ENCODE measurements around the gene SLAMF1. TPM values are rescaled to one million over a fixed set of nuclear protein-coding genes. Genes with fewer than 3 reads are reported as not detected.

Gene SLAMF1
- total RNA-seq, 6 donors from 2014 or later = 0.11 to 3.9 (median 1.5) TPM

DNA sequence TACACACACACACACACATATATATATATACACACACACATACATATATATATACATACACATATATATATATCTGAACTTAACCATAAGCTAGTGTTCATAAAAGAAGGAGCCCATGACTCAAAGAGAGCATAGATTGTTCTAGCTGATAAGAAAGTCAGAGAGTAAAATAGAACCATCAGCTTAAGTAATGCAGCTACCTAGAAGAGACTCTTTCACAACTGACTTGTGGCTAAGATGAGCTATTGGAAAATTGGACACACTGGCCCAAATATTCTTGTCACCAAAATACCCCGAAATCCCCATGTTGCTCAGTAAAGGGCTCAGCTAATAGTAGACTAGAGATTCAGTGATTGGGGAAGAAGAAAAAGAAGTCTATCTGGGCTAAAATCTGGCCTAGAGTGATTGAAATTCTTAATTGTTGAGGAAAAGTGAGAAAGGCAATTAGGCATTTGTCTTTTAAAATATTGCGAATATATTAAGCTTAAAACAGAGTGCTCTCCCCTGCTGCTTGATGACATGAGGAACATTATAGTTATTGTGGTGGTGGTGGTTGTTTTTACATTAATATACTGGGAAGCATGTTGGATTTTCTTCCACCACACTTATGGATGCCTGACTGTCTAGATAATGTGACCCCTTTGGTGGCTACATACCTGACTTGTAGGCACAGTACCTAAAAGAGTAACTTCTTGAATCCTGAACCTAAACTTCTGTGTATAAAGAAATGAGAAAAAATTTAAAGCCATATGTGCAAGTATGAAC lies 6.3 kb downstream of the SLAMF1 start:
- Histone ChIP-seq H3K27me3 (no peaks in the 10 kb centered on the region), H3K27ac (no peak overlapping the region), H3K4me1 (peaks cover 0 to 16% (median 5%) of the 10 kb centered on the region in 4 donors), H3K36me3 (no peaks in the 10 kb centered on the region), H3K4me3 (no peak overlapping the region), H3K9me3 (no peaks in the 10 kb centered on the region)
- DNase-seq (no peak), ATAC-seq (ENCODE audit: low FRiP score in 2 of 2) (no peak)
- WGBS, 2 donors = 90 to 92% methylated on average over 2 of the region's 2 CpGs
- no peak for TF ChIP-seq POLR2A (IDR thresholded peaks at IDR 0.05)
- TF ChIP-seq POLR2AphosphoS5 (IDR thresholded peaks at IDR 0.05) = no peak
- no peak for TF ChIP-seq CTCF (IDR thresholded peaks at IDR 0.05)
- no peak for TF ChIP-seq EP300 (IDR thresholded peaks at IDR 0.05)

- ATAC-seq (ENCODE audit: low FRiP score in 2 of 2) (no peak), DNase-seq (no peak)
- 23 to 27% methylated on average over 3 of the region's 3 CpGs for WGBS, 2 donors
- H3K4me3 ChIP-seq = no peak overlapping the region
- TF ChIP-seq CTCF (IDR thresholded peaks at IDR 0.05) (no peak), POLR2A (IDR thresholded peaks at IDR 0.05) (no peak), EP300 (IDR thresholded peaks at IDR 0.05) (no peak), POLR2AphosphoS5 (IDR thresholded peaks at IDR 0.05) (no peak)
- H3K4me1 ChIP-seq = peaks cover 0 to 16% (median 5%) of the 10 kb centered on the region in 4 donors
- H3K27ac ChIP-seq = peak overlapping the region in 1 of 4 donors; percentile 9
- H3K9me3 ChIP-seq = no peaks in the 10 kb centered on the region
- H3K36me3 ChIP-seq = no peaks in the 10 kb centered on the region
- H3K27me3 ChIP-seq = no peaks in the 10 kb centered on the region
These were observed 7.2 kb downstream of the SLAMF1 start for GRCh38 chr1:160639652-160640051.

- ATAC-seq (ENCODE audit: low FRiP score in 2 of 2) (no peak), DNase-seq (no peak)
- 92% methylated on average over 6 of the region's 6 CpGs for WGBS, 2 donors
- no peak for TF ChIP-seq CTCF (IDR thresholded peaks at IDR 0.05)
- TF ChIP-seq POLR2A (IDR thresholded peaks at IDR 0.05) = no peak
- no peak for TF ChIP-seq EP300 (IDR thresholded peaks at IDR 0.05)
- no peak for TF ChIP-seq POLR2AphosphoS5 (IDR thresholded peaks at IDR 0.05)
- Histone ChIP-seq H3K36me3 (no peaks in the 10 kb centered on the region), H3K4me3 (no peak overlapping the region), H3K9me3 (no peaks in the 10 kb centered on the region), H3K27ac (peak overlapping the region in 1 of 4 donors; percentile 6), H3K27me3 (no peaks in the 10 kb centered on the region), H3K4me1 (peaks cover 0 to 16% (median 5%) of the 10 kb centered on the region in 4 donors)
These were observed 7.9 kb downstream of the SLAMF1 start for GRCh38 chr1:160638926-160639325.

DNA sequence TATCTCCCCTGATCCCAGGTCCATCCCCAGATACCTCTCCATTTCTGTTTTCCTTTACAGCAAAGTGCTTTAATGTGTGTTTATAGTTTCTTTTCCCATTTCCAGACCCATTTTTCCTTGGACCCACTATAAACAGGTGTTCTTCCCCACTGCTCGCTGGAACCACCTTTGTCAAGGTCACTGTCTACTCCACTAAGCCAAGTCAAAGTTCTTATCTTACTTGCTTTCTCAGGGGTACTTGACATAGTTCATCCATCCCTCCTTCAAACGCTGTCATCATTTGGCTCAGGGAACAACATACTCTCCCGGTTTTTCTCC lies 8.3 kb downstream of the SLAMF1 start:
- DNase-seq = no peak
- Histone ChIP-seq H3K9me3 (no peaks in the 10 kb centered on the region), H3K27ac (peak overlapping the region in 1 of 4 donors; percentile 6), H3K4me1 (peaks cover 0 to 16% (median 5%) of the 10 kb centered on the region in 4 donors), H3K36me3 (no peaks in the 10 kb centered on the region), H3K4me3 (no peak overlapping the region), H3K27me3 (no peaks in the 10 kb centered on the region)
- ATAC-seq (ENCODE audit: low FRiP score in 2 of 2) = no peak
- WGBS, 2 donors = 75 to 85% methylated on average over 3 of the region's 3 CpGs
- TF ChIP-seq EP300 (IDR thresholded peaks at IDR 0.05) (no peak), POLR2A (IDR thresholded peaks at IDR 0.05) (no peak), CTCF (IDR thresholded peaks at IDR 0.05) (no peak), POLR2AphosphoS5 (IDR thresholded peaks at IDR 0.05) (no peak)

Measured in upper lobe of left lung (tissue), 6 donors.